GM13976 (cell line): ENCODE results near the gene SLC9A8.
A peak's percentile ranks its signal among the peaks of the same experiment; 100 is the strongest.

Experiments used
- DNase-seq: peaks from one replicate; pipeline ENCODE4 v3.0.0; 2012; ENCODE audit warnings: low spot score
- CTCF ChIP-seq: IDR thresholded peaks from 2 replicates; pipeline ENCODE4 v1.5.1; 2012; ENCODE audit warnings: borderline replicate concordance, mild to moderate bottlenecking; ENCODE audit not compliant: insufficient read depth; ENCODE audit errors: extremely low read depth, missing control alignments, control extremely low read depth
- in situ Hi-C: fragments of 300-500 bp; cut with MboI; formaldehyde crosslinking; loops from one replicate; pipeline ENCODE4 v1.12.0; 2022; ENCODE audit warnings: low sequenced_read_pairs, mixed read lengths, inconsistent platforms; ENCODE audit not compliant: unreplicated experiment

SLC9A8 gene

GRCh38 chr20:49808753-49809152 is 3.9 kb upstream of the SLC9A8 start:
- TF ChIP-seq CTCF = no peak
- DNase-seq = no peak
- in situ Hi-C loops = no loop called here

- in situ Hi-C loops = no loop called here
These were observed 2.7 kb upstream of the SLC9A8 start for GRCh38 chr20:49809803-49810359.

GRCh38 chr20:49810491-49811190 is 2.0 kb upstream of the SLC9A8 start:
- in situ Hi-C loops = no loop called here
- DNase-seq = no peak
- no peak for TF ChIP-seq CTCF

More at GRCh38 chr20:49809803-49810359, 2.7 kb upstream of the SLC9A8 start:
- DNase-seq = no peak
- TF ChIP-seq CTCF = no peak

- no peak for DNase-seq
- no peak for TF ChIP-seq CTCF
- in situ Hi-C loops = no loop called here
These were observed 662 bp upstream of the SLC9A8 start for GRCh38 chr20:49811825-49812506.

GRCh38 chr20:49813305-49813974 is 812 bp downstream of the SLC9A8 start:
- in situ Hi-C loops = no loop called here
- DNase-seq = peak; percentile 60
- TF ChIP-seq CTCF = no peak

- no peak for DNase-seq
- in situ Hi-C loops = no loop called here
- TF ChIP-seq CTCF = no peak
These were observed 1.5 kb downstream of the SLC9A8 start for GRCh38 chr20:49814057-49814694.
